ENCODE data around the gene TRMT6. TPM values are rescaled to one million over a fixed set of nuclear protein-coding genes. Genes with fewer than 3 reads are reported as not detected.

The TRMT6 gene
- total and polyA plus RNA-seq, 10 of the 15 experiments (the other 5 are each of a cell fraction or from before 2014, with no cell fraction given): 18.2 to 35.5 (median 22.6) TPM

- no peak for ATAC-seq
- in situ Hi-C loops (cut with MboI) (no loop called here), intact Hi-C loops (cut with micrococcal nuclease; ENCODE audit: unreplicated experiment) (loop anchor here (10.0 kb wide), 1 partner anchor 121 kb away; no protein-coding TSS in a partner anchor)
- POLR2A ChIA-PET: interaction anchor here (0.7 kb wide), 1 partner anchor 342 kb away, joined by 5 read pairs; no protein-coding TSS in a partner anchor
- SMC1A ChIA-PET (ENCODE audit: uncharacterized antibody, unreplicated experiment): interaction anchor here (0.7 to 5.7 kb wide), 12 partner anchors 10 to 405 kb away, joined by 3 to 70 read pairs (median 4); no protein-coding TSS in a partner anchor
- RAD21 ChIA-PET (ENCODE audit: unreplicated experiment): interaction anchor here (1.4 to 1.9 kb wide), 5 partner anchors 31 to 406 kb away, joined by 3 to 16 read pairs (median 3); no protein-coding TSS in a partner anchor
- no peaks in the 10 kb centered on the region for H3K27me3 ChIP-seq (replicated peaks in 1 of 2; ENCODE audit: control insufficient read depth in 2 of 2, insufficient read depth in 2 of 2, low read length in 1 of 2)
- FAIRE-seq: no peak
- H4K20me1 ChIP-seq (ENCODE audit: control insufficient read depth, insufficient read depth): no peaks in the 10 kb centered on the region
- WGBS (ENCODE audit: insufficient coverage, insufficient replicate concordance, low lambda C conversion rate, missing lambda C conversion rate): 48% methylated on average over 1 of the region's 1 CpG
- no peak overlapping the region for H3K4me2 ChIP-seq (ENCODE audit: control insufficient read depth, insufficient read depth)
- CTCF ChIA-PET: interaction anchor here (0.6 to 5.0 kb wide), 15 partner anchors 9 to 411 kb away, joined by 3 to 77 read pairs (median 5); no protein-coding TSS in a partner anchor
- H3K79me2 ChIP-seq (ENCODE audit: control insufficient read depth, insufficient read depth, low read length): no peaks in the 10 kb centered on the region
- DNase-seq (ENCODE audit: low read depth, low spot score): no peak
- TF ChIP-seq BCLAF1 (IDR thresholded peaks at IDR 0.05) (no peak), NR2C1 (IDR thresholded peaks at IDR 0.05) (peak; percentile 80)
- no peaks in the 10 kb centered on the region for H3K9me3 ChIP-seq (replicated peaks; ENCODE audit: control insufficient read depth, insufficient read depth, low read length)
- H3K27ac ChIP-seq (ENCODE audit: control insufficient read depth, insufficient read depth): no peak overlapping the region
- no peak overlapping the region for H3K9ac ChIP-seq (ENCODE audit: control insufficient read depth, insufficient read depth, low read length)
- H3K4me3 ChIP-seq: no peak overlapping the region
- H3K4me1 ChIP-seq (ENCODE audit: control insufficient read depth, insufficient read depth, low read length): no peaks in the 10 kb centered on the region
- H3K36me3 ChIP-seq (ENCODE audit: control insufficient read depth in 2 of 2, insufficient read depth in 2 of 2, low read length in 1 of 2): peaks cover 0 to 6% of the 10 kb centered on the region in 2 experiments; a peak in 3 of 4 replicates
- BruUV-seq (replicated peaks): no TSS peak
- no peak overlapping the region for H2AFZ ChIP-seq (ENCODE audit: control insufficient read depth, low read depth, low read length)
Measured at GRCh38 chr20:5935384-5935783, 14.9 kb downstream of the TRMT6 start.

Measured in GM12878 (cell line).